Measurements from ENCODE around the gene KLF5.
"Not testable (repeated sequence)": the region's sequence is repeated elsewhere in the genome, so short reads cannot be mapped to it uniquely, and the experiment has no call there.

KLF5 gene

DNA sequence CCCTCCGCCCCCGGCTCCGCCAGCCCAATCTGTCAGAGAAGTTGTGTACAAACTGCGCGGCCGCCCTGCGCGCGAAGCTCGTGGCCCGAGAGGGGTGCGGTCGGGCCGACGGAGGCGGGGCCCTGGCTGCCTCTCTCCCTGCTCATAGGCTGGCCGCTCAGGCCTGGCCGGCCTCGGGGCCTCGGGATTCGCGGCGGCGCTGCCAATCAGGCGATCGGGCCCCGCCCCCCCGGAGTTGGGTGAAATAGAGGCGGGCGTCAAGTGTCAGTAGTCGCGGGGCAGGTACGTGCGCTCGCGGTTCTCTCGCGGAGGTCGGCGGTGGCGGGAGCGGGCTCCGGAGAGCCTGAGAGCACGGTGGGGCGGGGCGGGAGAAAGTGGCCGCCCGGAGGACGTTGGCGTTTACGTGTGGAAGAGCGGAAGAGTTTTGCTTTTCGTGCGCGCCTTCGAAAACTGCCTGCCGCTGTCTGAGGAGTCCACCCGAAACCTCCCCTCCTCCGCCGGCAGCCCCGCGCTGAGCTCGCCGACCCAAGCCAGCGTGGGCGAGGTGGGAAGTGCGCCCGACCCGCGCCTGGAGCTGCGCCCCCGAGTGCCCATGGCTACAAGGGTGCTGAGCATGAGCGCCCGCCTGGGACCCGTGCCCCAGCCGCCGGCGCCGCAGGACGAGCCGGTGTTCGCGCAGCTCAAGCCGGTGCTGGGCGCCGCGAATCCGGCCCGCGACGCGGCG lies at the start of gene KLF5:
Gene KLF5, plus strand, starts transcription at position 270 of the 724 bp plus-strand sequence. Its CDS starts 323 bp downstream, at position 593.
- peak; percentile 87 for DNase-seq

DNA sequence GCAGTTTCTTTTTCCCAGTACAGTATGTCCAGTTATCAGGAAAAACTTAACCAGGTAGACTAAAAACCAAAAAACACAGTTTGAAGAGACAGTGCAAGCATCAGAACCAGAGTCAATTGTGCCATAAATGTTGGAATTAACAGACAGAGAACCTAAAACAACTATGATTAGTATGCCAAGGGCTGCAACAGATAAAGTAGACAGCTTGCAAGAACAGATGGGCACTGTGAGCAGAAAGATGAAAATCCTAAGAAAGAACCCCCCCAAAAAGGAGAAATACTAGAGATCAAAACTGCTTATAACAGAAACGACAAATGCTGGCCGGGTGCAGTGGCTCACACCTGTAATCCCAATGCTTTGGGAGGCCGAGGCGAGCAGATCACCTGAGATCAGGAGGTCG lies 47.1 kb upstream of the KLF5 start:
- DNase-seq, result no peak

DNA sequence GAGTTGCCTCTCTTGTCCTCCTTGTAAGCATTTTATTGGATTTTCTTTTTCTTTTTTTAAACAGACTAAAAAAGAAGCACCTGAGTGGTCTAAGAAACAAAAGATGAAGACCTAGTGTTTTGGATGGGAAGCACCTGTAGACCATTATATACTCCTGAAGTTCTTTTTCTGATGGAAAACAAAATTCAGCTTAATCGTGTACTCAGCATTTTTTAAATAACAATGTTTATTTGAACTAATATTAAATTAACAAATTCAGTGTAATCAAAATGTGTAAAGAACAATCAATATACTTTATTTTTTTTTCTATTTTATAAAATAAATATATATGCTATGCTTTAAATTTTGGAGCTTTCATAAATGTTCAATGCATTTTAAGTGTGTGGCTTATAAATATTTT lies 43.0 kb upstream of the KLF5 start:
- DNase-seq, result no peak

DNA sequence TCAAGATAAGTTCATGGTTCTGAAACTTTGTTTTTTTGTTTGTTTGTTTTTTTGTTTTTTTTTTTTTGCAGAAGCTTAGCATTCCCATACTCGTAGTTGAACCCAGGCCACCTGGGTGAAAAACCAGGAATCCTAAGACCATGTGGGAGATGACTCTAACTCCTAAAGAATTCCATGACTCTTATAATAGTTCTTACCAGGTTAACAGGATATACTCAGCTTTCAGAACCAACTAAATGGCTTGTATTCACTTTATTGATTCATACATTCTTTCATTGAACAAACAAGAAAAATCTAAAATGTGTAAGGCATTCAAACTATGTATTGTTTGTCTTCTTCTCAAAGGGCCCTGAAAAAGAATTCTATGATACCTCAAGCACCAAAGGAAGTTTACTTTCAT lies 40.5 kb upstream of the KLF5 start:
- DNase-seq, result no peak

DNA sequence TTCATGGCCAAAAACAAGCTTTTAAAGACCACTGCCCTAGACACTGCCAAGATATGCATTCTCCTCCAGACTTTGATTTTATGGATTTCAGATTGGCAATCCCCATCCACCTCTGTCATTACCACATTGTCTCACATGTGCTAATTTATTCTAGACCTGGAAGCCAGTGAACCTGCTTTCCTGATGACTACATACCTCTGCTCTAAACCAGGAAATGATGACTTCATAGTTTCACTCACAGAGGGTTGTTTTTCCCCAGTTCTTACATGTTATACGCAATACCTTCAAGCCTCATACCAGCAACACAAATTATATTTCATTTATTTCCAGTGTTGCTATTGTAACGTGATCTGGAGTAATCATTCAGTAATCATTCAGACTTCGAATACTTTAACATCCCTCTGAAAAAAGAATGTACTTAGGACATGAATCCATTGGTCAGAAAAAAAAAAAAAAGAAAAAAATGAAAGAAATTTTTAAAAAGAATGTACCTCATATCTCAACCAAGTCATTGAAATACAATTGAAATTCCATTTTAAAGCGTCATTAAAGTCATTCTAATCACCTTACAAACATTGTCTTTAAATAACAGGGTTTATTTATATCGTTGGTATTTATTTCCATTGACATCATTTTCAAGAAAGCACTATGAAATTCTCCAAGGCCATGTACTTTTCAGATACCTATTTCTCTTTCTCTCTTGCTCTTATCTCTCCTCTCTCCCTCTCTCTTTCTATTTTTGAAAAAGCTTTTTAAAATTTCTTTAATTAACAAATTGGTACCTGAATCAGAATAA lies 33.4 kb upstream of the KLF5 start:
- DNase-seq, result no peak

DNA sequence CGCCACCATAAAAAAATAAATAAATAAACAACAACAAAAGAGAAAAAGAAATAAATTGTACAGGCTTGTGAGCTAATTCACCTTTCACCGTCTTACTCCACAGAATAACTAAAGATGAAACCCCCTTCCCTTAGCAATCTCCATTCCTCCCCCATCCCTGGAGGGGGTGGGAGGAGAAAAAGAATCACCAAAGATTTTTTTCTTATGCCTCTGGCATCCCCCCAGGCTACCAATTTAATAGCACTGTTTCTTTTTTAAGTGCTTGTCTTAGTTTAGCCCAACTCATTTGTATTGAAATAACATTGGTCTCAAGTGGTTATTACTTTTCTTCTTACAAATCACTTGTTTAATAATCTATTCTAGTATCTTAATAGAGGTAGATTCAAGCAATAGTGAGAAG lies 23.9 kb upstream of the KLF5 start:
- no peak for DNase-seq

DNA sequence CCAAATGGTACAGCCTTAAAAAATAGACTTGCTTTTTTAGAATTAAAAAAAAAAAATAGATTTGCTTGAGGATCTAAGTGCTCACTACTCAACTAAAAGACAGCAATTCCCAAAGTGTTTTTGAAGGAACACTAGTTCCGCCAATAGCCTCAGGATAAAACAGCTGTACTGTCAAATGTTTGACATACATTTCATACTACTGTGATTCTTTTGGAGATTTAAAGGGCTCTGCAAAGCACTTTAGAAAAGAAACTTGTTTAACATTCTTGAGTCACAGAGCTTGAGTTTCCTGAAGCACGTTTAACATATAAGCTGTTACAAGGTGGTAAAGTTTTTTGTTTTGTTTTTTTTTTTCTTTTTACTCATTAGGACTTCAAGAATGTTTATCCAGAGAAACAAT lies 23.1 kb upstream of the KLF5 start:
- no peak for DNase-seq

DNA sequence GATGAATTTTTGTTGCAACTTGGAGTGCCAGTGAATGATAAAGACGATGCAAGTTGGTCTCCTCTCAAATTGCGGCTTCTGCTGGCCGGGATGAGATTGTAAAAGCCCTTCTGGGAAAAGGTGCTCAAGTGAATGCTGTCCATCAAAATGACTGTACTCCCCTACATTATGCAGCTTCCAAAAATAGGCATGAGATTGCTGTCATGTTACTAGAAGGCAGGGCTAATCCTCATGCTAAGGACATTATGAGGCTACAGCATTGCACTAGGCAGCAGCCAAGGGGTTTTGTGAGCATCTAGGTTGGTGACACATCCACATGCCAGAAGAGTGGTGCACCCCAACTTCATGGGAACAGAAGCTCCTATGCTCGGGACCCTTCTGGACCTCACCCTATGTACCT lies 22.2 kb upstream of the KLF5 start:
- no peak for DNase-seq

DNA sequence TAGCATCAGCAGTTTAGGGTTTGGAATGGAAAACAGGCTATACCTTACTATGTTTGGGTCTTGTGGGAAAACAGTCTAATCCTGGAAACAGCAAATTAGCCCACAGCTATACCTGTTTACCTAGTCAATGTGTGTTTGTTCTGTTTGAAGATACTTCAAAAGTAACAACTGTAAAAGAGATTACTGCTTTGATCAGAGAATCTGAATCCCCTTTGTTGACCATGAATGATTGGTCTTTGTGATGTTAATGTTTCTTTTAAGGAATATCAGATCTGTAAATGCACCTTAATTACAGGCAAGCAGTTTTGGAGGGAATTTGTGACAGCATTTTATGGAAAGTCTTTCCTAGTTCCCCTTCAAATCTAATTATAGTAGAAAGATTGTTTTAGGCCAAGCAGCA lies 20.7 kb upstream of the KLF5 start:
- no peak for DNase-seq

DNA sequence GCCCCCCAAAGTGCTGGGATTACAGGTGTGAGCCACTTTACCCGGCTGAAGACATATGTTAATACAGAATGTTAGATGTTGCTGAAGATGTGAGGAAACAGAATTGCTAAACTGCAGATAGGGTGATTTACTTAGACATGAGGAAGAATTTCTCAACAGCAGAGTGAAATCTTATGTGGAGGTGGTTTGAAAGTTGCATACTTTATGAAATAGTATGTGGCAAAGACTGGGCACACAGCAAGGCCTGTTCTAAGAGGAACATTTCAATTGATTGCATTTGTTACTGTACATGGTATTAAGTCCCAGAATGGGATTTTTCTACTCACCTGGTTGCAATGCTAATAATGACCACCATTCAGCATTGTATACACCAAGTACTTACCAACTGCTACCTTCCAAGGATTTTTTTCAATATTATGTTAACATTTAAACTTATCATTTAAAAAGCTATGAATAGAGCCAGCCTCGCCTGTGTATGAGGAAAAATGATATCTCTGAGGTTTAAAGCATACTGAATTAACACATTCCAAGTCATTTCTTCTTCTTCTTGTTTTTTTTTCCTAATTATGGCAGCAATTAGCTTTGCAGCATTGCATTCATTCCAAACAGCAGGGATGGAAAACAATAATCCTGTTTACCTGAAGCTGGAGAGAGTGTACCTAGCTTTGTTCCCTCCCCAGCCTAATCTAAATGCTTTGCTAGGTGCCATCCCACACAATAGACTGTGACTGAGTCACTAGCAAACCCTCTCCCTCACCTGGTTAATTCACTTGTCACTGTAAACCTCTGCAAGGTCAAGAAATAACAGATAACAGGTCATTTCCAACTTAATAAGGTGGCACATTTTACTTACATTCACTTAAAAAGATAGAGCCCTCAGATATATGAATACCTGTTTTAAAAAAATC lies 19.4 kb upstream of the KLF5 start:
- DNase-seq, result peak; percentile 19

DNA sequence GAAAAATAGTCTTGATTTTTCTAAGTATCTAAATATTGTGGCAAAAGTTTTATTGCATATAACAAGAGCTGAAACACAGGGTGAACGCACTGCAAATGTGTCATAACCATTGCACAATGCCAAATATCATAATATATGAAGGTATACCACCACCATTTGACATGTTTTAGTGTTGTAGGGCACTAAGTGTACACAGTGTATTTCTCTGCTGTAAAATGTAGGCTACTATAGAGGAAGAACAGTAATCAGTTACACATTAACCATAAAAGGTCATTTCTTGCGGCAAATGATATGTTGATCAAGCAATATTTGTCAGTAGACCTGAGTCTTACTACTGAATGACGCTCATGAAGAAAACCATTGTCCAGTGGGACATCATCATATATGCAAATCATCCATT lies 18.3 kb upstream of the KLF5 start:
- no peak for DNase-seq

DNA sequence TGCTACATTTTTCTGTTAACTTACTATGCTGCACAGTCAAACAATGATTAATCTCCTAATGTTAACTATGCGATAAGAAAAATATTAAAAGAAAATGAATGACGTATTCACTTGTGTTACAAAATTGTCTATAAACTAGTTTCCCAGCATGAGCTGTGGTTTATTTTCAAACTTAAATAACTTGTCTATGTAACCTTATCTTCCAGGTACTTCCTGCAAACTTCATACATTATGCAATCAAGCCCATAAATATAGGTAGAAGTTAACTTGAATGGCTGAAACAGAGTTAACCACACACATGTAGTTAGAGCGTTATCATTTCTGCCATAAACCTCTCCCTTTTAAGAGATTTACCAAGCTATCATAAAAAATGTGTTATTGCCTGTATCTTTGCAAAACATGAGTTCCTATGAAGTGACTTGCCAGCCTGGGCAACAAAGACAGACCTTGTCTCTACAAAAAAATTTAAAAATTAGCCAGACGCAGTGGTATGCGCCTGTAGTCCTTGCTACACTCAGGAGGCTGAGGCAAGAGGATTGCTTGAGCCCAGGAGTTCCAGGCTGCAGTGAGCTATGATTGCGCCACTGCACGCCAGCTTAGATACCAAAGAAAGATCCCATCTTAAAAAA lies 17.7 kb upstream of the KLF5 start:
- DNase-seq, result no peak

DNA sequence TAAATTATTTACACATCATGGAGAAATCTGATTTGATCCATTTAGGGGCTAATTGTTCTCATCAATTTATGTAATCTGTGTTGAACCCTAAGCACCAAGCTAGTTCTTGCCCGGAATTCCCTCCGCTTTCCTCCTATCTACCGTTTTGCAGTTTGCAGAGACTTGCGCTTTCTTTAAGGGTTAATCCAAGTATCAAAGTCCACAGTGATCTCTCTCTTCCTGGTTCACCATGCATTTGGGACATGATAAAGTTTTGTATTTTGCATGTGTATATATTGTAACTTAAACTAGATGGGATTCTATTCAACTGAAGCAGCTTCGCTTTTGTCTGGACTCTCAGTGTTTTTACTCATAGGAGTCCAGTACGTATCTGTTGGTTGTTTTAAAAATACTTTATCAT lies 13.8 kb upstream of the KLF5 start:
- DNase-seq, result no peak

DNA sequence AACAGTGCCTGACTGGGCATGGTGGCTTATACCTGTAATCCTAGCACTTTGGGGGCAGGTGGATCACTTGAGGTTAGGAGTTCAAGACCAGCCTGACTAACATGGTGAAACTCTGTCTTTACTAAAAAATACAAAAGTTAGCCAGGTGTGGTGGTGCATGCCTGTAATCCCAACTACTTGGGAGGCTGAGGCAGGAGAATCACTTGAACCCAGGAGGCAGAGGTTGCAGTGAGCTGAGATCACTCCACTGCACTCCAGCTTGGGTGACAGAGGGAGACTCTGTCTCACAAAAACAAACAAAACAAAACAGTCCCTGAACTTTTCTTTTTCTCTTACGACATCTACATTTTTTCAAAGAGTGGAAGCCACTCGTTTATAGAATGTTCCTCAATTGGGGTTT lies 10.2 kb upstream of the KLF5 start:
- DNase-seq, result not testable (repeated sequence)

DNA sequence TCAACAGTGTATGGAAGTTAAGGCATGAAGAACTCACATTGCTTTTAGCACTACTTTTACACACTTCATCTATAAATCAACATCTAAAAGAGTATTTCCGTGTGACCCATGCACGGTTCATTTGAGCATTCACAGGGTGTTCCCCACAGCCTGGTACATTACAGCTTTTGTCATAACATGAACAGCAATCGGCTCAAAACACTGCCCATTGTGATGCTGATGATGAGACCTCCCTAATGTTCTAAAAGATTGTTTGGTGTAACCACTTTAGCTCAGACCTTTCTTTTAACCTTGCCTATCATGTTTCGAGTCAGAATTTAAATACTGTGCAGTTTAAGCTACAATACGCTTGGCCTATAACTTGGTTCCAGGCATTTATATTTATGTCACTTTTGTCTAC lies 4.1 kb upstream of the KLF5 start:
- no peak for DNase-seq

DNA sequence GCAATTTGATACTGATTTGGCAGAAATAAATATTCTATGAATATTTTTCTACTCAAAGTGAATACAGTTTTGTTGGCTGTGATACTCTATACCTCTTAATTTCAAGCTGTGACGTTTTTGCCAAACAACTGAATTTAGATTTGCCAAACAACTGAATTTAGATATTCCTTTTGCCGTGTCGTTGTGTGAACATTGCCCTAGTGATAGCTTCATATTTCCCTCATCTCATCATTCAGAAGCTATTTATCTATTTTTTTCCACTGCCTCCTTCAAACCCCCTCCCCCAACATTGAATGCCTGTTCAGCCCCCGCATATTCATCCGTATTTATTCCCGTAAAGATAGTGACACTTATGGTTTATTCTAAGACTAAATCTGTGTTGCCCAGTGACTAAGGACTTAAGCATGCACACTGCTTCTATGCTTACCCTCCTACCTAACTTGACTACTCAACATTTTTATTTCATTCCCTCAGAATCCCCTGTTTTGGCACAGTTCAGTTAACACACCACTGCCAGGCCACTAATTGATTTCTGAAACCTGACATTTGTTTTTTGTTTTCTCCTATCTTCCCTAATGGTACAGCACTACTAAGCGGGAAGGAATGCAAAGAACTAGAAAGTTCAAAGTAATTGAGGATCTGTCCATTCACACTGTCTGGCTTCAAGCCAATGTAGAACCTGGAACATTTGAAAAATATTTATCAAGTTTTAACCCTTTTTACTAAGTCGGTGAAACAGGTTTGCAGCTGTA lies 2.8 kb upstream of the KLF5 start:
- DNase-seq, result no peak

DNA sequence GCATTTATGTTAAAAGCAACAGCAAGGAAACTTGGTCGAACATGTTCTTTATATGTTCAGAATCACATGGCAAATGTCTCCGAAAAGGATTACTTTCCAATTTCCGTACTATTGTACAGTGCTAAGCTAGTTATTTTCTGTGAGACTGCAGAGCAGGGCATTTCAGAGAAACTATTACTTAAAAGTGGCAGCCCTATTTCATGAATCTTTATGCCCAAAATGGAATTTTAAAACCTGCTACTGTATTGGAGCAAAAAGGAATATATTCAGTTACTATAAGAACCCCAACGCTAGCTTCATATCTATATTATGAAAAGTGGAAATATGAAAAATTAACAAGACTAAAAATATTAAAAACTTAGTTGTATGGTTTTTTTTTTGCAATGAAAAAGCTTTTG lies 2.2 kb upstream of the KLF5 start:
- DNase-seq, result no peak

DNA sequence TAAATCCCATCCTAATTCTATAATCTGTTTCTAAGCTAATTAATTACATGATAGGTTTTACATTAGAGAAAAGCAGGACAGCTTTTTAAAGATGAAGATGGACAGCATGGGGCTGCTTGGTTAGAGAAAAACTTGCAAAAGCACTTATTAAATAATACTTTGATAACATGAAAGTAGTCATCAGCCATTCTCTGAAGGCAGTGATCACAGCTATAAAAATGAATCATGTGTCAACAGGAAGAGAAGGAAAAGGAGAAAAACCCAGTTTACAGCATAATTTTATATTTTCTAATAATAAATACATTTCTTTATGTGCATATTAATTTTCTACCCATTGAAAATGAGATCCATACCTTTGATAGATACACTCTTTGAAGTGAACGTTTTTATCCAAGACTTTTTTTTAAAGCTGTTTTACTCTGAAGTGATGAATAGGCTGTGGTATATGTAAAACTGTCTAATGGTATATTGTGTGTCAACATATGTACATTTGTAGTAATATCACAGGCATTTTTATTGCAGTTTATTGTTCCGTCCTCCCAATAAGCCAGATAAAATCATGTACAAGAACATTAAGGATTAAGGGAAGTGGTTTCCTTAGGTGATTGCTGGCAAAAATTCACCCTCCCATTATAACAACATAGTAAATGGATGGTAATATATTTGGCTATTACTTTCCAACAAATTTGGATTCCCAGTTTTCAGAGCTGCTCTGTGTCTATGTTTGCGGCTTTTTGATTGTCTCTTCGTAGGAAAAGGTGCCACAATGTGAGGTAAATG lies 1.3 kb upstream of the KLF5 start:
- DNase-seq, result no peak

DNA sequence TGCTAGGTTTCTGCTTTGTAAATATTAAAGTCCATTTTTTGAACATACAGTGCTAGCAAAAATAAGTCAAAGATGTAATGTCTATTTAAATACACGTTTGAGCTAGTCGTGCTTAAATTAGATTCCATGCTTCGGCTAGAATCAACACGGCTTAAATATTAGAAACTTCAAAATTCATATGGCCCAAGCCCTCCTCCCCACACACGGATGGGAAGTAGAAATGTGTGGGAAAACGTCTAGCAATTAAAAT lies 816 bp upstream of the KLF5 start:
- no peak for DNase-seq

DNA sequence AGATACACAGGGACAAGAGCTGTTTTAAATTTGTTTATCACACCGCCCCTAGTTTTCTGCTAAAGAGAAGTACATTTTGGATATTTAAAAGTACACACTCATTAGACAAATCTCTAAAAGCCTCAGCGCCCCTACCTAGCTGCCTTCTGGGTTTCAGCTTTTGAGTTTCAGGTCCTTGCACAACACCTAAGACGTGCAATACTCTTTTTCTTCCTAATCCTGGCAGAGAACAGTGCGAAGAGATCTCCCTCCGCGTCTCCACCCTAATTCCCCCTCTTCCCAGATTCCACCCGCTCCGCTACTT lies 421 bp upstream of the KLF5 start:
- no peak for DNase-seq

DNA sequence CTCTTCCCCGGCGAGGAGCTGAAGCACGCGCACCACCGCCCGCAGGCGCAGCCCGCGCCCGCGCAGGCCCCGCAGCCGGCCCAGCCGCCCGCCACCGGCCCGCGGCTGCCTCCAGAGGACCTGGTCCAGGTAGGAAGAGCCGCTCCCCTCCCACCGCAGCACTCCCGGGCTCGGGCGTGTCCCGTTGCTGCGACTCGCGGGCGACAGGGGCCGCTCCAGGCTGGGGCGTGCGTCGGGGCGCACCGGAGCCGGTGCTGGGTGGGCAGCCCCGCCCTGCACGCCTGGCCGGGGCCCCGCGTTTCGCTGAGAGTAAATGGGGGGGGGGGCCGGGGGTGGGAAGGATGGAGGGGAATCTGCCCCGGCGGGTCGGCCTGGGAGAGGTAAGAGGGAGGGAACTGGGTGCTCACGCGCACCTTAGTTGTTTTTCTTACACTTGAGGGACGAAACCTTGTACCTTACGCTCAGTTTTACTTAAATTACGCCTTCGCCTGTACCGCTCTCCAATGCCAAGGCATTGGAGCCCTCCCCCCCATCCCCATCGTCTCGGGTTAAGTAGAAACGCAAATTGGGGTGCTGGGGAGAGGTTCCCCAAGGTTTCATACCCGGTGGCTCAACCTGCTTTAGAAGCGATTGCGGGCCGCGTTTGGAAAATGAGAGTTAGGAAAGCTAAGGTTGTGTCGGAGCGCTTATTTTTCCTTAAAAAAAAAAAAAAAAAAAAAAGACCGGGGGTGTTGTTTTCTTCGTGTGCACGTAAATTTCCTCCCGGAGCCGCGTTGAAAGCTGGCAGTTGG lies 850 bp downstream of the KLF5 start:
- peak; percentile 17 for DNase-seq

Data from NCI-H774 (cell line).